Measurements from ENCODE around the gene N4BP3. TPM values are rescaled to one million over a fixed set of nuclear protein-coding genes. Genes with fewer than 3 reads are reported as not detected.

N4BP3 gene
- total and polyA plus RNA-seq, 5 donors from 2014 or later = 0.07 to 2.5 (median 0.35) TPM

Other genes with a start within 250 kb of the N4BP3 start
- gene PROP1, start 117.3 kb upstream of the N4BP3 start, total RNA-seq = not detected
- gene PROP1, start 117.3 kb upstream of the N4BP3 start, polyA plus RNA-seq = not detected
- gene RMND5B, start 17.5 kb downstream of the N4BP3 start, total RNA-seq = 22.0 TPM
- 10 to 100 TPM; 32.8 to 39.9 (median 35.7) TPM for gene RMND5B, start 17.5 kb downstream of the N4BP3 start, polyA plus RNA-seq
- gene NHP2, start 40.4 kb downstream of the N4BP3 start, total RNA-seq = 43.7 TPM
- gene NHP2, start 40.4 kb downstream of the N4BP3 start, polyA plus RNA-seq = 100 to 1,000 TPM; 166 to 198 (median 170) TPM
- gene GMCL2, start 73.8 kb downstream of the N4BP3 start, total RNA-seq = not detected
- under 1 TPM in 1 of 4 donors, not detected in 3; 0.11 TPM for gene GMCL2, start 73.8 kb downstream of the N4BP3 start, polyA plus RNA-seq
- gene HNRNPAB, start 91.0 kb downstream of the N4BP3 start, total RNA-seq = 79.5 TPM
- gene HNRNPAB, start 91.0 kb downstream of the N4BP3 start, polyA plus RNA-seq = 10 to 100 TPM; 63.1 to 77.1 (median 64.5) TPM
- gene PHYKPL, start 119.3 kb downstream of the N4BP3 start, total RNA-seq = 165 TPM
- 10 to 100 TPM; 41.5 to 45.5 (median 42.5) TPM for gene PHYKPL, start 119.3 kb downstream of the N4BP3 start, polyA plus RNA-seq